Activated effector memory CD4-positive, alpha-beta T cell treated with Interleukin-2 at 50 U/mL for 16 hours (primary cell): Measurements from ENCODE around the gene C6orf141.

Experiments used
- DNase-seq: peaks from one replicate; pipeline ENCODE4 v3.0.0-alpha.2; 2020

The C6orf141 gene

DNA sequence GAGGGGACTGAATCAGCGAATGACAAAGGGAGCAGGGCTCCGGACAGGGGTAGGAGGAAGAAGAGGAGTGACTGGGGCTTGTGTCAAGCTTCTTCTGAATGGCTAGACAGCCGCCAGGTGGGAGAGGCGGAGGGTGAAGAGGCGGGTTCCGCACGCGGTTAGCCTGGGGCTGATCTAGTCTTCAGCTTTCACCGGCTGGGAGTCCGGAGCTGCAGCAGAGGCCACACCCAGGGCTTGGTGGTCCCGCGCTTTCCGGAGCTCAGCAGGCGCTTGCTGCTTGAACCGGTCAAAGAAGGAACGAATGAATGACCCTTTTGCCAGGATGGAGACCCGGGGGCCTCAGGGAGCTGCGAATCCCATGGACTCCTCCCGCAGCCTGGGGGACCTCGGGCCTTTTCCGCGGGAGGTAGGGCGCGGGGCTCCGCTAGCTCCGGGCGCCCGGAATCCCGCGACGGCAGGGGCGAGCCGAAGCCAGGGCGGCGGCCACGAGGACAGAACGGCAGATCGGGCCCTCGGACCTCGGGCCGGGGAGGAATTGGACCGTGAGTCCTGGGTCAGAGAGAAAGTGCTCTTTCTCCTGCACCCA lies at the start of gene C6orf141:
Gene C6orf141 (plus strand): TSS at position 177 of the 586 bp plus-strand sequence. CDS start 125 bp downstream, at position 302.
- no peak for DNase-seq

DNA sequence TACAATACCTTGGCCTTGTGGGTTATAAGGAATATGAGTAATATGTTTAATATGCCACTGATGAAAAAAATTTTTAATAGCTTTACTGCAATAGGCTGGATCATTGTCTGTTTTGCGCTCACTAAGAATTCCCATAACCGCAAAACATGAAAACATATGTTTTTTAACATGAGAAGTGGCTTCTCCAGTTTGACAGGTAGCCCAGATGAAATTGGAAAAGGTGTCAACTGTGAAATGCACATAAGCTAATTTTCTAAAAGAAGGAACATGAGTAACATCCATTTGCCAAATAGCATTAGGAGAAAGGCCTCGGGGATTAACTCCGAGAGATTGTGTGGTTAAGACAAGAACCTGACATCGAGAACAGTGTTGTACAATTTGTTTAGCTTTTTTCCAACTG lies 45.8 kb upstream of the C6orf141 start:
- no peak for DNase-seq

DNA sequence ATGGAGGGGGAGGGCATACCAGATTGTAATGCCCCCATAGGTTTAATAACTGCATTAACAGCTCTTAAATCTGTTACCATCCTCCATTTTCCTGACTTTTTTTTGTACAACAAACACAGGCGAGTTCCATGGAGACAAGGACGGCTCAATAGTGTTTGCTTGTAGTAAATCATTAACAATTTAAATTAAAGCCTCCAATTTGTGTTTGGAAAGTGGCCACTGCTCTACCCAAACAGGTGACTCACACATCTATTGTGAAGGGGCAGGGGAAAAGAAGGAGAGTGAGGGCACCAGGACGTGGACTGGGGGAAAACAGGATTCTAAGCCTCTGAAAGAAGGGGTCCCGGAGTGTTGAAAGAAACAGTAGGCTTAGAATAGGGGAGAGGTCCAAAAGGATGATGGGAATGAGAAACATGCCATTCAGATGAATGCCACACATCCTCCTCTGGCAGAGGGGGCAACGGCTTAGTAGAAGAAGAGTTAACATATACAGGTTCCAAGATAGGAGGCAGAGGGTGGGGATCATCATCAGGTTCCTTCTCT lies 43.8 kb upstream of the C6orf141 start:
- no peak for DNase-seq

DNA sequence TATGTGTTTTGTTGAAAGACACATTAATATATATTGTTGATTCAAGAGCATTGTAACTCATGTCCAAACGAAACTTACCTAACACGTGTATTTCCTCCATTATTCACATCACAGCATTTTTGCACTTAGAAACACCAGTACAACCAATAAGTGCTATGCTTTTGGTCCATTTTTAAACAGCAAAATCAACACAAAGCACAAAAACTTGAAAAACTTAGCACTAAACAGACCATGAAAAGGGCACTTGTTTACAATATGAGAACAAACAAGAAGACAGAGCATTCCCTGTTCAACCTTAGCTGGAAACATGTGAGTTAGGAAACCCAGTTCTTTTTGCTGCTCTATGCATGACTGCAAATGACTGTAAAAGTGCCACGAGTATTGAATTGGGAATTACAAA lies 41.1 kb upstream of the C6orf141 start:
- no peak for DNase-seq

DNA sequence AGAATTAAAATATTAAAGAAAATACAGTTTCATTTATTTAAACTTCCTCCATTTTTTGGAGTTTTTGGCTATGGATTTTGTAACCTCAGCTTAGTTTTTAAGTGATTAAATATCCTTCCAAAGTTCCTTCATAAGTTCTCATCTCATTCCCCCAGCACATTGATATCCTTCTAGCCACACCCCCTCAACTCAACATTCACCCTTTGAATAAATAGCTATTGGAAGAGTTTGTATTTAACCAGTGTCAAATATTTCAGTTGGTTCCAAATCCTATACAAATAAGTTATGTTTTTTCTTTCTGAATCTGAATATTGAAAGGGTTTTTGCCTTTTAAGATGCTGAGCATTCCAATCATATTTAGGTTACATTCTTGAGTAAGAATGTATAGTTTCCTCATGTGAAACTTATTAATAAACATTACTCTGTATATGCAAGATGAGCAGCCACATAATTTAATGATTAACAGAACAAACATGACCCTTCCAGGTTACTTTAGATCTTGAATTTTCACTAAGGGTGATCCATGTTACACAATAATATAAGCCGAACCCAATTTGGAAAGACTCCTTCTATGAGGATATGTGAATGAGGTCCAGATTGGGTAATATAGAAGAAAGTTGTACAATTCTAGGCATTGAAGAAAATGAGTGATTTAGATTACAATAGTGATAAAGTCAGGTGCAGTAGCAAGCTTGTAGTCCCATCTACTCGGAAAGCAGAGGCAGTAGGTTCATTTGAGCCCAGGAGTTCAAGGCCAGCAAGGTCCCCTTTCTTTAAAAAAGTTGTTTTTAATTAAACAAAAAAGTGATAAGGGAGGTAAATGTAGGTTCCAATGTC lies 37.1 kb upstream of the C6orf141 start:
- no peak for DNase-seq

DNA sequence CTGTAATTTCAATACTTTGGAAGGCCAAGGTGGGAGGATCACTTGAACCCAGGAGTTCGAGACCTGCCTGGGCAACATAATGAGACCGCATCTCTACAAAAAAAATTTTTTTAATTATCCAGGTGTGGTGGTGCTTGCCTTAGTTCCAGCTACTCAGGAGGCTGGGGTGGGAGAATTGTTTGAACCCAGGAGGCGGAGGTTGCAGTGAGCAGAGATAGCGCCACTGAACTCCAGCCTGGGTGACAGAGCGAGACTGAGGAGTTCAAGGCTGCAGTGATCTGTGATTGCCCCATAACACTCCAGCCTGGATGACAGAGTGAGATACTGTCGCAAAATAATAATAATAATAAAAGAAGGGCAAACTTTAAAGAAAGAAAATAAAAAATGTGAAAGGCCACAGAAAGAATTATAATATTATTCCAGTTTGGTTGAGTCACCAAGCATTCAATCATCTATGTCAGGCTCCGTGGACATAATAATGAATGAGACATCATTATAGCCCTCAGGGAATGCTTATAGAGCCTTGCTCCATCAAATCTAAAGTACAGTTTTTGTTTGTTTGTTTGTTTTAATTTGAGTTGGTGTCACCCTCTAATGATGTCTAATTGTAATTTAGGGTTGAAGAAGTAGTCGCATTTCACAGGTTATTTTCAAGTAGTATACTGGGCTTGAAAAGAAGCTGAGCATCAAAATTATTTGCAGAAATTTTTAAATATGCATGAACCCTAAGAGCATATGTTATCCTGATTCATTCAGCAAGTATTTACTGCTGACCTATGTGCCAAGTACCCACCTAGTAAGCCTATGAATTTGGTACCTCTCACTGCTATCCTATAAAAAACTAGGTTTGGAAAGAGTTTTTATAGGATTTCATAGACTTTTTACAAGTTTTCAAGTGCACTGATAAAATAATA lies 35.6 kb upstream of the C6orf141 start:
- DNase-seq: no peak

DNA sequence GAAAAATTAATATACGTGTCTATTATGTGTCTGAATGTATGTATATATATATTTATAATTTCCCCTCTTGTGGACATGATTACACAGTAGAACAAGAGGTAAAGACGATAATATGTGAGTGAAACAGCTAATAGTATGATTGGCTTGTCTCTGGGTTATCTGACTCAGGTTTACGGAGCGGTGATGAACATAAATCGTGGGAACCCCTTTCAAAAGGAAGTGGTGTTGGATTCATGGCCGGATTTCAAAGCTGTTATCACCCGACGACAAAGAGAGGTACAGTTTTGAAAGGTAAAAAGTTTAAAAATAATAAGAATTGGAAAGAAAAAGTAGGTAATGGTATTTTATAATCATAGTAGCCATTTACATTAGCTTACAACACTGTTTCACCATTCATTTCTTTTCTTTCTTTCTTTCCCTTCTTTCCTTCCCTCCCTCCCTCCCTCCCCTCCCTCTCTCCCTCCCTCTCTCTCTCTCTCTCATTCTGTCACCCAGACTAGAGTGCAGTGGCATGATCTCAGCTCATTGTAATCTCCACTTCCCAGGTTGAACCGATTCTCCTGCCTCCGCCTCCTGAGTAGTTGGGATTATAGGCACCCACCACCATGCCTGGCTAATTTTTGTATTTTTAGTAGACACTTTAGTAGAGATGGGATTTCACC lies 34.9 kb upstream of the C6orf141 start:
- no peak for DNase-seq

DNA sequence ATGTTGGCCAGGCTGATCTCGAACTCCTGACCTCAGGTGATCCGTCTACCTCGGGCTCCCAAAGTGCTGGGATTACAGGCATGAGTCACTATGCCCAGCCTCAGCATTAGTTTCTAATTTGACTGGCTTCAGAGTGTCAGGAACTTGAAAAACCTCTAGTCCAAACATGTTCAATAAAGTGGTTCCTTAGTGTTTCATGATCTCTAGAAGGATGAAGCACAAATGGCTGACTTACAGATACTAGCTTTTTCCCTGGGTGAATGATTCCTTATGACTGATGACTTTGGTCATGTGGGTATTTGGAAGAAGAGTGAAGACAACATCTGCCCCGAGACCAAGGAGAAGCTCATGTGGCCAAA lies 34.3 kb upstream of the C6orf141 start:
- DNase-seq: no peak

DNA sequence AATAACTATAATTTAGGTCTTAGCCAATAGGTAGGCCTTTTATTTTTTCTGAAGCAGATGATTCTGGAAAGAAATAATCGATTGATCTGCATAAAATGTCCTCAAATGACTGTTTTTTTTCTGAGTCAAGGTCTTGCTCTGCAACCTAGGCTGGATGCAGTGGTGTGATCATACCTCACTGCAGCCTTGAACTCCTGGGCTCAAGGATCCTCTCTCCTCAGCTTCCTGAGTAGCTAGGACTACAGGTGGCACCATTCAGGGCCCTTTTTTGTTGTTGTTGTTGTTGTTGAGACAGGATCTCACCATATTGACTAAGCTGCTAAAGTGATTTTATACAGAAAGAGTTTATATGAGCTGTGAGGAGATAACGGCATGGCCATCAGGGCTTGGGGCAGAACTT lies 32.5 kb upstream of the C6orf141 start:
- no peak for DNase-seq

DNA sequence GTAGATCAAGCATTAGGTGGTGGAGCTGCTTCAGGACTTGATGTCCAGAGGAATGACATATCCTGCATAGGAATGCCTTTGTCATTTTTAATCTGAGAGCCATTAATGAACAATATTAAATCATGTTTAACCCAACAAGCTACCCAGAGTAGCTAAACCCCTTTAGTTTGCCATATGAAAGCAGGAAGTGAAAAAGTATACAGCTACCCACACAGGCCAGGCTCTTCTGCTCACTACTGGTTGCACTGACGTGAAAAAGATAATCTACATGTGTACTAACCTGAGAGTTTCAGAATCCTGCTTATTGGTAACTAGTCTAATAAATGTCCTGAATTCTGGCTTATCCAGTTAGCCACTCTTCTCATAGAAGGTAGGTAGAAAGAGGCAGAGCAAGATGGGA lies 30.8 kb upstream of the C6orf141 start:
- no peak for DNase-seq

DNA sequence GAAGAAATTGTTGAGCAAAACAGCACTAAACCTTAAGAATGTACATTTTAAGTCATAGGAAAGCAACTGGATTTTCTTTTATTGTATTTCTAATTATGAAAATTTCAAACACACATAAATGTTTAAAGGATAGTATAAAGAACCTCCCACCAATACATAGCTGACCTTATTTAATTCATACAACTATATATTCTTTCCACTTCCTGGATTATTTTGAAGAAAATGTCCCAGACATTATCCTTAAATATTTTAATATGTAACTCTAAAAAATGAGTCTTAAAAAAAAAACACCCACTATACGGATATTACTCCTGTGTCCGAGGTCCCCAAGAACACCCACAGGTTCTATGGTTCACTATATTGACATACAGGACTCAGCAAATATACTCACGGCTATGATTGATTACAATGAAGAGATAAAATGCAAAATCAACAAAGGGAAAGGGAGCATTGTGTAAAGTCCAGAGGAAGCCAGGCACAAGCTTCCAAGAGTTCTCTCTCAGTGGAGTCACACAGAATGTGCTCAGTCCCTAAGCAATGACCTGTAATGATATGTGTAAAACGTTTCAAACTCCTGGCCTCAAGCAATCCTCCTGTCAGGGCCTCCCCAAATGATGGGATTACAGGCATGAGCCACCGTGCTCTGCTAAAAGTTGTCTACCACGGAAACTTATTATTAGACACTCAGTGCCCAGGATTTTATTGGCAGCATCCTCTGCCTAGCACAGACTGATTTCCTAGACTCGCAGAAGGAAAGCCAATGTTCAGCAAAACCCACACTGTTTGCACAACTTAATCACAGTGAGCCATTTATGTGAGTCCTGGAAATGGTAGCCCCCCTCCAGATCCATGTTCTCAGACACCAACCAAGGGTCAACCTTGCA lies 27.5 kb upstream of the C6orf141 start:
- DNase-seq: no peak

DNA sequence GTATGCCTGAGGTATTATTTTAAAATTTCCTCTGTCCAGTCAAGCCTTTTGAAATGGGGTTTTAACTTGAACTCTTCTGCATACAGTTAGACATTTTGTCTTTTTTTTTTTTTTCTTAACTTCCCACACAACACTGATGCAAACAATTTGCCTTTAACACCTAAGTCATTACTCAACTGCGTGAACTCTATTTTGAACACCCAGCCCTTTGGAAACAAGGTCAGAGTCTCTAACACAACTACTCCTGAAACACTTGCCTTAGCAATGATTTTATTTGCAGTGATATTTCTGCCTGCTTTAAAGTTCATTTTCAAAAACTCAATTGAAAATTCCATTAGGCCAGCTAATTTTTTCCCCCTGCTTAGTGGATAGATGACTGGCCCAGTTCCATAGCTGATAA lies 26.6 kb upstream of the C6orf141 start:
- DNase-seq: no peak

DNA sequence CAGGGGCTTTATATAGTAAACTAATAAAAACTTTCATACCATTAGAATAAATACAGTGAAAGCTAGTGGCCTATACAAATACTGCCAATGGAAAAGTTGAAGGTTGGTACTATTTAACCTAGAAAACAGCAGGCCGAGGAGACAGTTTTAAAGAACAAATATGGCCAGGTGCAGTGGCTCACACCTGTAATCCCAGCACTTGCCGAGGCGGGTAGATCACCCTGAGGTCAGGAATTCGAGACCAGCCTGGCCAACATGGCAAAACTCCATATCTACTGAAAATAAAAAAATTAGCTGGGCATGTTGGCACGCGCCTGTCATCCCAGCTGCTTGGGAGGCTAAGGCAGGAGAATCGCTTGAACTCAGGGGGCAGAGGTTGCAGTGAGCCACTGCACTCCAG lies 25.9 kb upstream of the C6orf141 start:
- no peak for DNase-seq

DNA sequence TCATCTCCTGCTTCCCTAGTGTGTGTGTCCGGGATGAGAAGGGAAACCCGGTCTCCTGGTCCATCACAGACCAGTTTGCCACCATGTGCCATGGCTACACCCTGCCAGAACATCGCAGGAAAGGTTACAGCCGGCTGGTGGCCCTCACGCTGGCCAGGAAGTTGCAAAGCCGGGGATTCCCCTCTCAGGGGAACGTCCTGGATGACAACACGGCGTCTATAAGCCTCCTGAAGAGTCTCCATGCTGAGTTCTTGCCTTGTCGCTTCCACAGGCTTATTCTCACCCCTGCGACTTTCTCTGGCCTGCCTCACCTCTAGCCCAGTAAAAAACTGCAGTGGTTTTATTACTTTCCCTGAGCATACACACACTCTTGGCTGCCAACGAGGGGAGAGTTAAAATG lies 23.9 kb upstream of the C6orf141 start:
- DNase-seq: no peak

DNA sequence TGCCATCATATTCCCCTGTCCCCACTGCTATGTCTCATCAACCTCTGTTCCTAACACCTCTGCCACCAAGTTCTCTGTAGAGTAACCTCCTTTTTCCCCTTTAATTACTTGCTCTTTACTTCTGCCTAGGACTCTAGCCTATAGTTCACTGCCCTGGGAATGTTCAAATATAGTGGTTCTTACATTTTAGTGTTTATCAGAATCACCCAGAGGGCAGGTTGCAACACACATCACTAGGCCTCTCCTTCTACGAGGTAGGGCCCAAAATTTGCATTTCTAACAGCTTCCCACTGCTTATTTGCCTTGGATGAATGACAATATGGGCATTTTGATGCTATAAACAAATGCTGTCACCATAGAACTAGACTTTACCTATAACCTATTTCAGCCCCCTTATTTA lies 23.1 kb upstream of the C6orf141 start:
- DNase-seq: no peak

DNA sequence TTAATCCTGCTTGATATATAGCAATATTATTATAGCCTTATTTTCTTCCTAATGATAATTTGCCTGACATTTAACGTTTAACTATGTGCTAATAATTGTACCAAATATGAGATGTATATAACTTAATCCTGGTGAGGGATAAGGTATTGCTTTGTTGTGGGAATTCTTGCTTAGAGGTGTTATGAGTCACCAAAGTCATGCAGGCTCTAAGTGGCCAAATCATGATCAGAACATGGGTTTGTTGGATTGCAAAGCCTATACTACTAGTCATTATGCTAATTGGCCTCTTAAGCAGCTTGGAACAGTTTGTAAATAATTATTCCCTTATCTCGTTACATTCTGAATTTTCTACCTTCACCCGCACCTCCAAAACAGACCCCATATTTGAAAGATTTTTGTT lies 21.9 kb upstream of the C6orf141 start:
- no peak for DNase-seq

DNA sequence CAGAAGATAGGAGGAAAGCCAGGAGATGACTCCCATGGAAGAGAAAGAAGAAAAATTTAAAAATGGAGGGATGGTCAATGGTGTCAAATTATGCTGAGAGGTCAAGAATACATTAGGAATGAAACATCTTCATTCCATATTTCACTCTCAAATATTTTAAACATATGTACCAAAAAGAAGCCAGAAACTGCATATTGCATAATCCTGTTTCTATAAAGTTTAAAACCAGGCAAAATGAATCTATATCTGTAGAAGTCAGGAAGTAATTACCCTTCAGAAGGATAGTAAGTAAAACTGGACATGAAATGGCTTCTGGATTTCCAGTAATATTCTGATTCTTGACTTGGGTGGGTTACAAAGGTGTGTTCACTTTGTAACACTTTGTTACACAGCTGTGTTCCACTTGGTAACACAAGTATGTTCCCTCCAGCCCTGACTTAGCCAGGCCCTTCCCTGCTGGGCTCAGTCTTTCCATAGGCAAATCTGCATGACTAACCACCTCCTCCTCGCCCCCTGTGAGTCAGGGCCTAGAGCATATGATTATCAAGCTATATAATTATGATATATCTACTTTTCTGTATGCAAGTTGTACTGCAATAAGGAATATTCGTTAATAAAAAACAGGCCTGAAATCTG lies 20.2 kb upstream of the C6orf141 start:
- no peak for DNase-seq

DNA sequence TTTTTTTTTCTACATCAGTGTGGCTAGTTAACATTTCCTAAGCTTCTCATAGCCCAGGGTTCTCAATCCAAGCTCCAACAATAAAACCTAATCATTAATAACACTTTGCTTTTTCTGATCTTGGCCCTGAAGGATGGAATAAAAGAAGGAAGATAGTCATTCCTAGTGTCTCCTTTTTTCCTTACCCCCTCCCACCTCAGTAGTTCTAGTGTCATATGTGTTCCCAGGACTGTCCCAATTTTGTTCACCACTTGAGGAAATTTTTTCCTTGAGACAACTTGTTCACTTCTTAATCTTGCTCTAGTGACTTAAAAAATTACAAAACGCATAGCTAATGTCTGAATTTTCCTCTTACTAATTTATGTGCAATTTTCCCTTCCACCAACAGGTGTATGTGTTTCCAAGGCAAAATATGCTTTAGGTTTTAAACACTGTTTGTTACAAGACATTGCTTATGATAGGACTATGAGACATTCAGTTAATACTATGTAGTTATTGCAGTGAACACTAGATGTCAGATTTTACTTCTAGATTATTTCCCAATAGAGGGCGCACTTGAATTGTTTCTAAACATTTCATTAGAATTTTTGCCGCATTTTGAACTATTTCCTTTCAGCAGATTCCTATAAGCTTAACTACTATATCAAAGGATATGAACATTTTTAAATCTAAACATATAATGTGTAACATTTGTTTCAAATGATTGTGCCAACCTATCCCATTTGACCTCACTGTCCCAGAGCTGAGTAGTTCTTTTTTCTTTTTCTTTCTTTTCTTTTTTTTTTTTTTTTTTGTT lies 18.5 kb upstream of the C6orf141 start:
- no peak for DNase-seq

DNA sequence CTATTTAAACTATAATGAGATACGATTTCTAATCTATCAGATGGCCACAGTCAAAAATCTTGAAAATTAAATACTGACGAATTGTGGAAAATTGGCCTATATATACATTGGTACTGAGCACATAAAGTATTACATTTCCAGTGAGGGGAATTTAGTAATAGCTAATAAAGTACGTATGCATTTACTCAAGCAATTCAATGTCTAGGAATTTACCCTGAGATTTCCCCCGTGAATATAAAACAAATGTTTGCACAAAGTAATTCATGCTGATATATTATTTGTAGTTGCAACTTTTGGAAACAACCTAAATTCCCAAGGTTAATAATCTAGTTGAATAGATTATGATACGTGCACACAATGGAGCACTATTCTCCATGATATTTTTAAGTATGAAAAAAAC lies 14.7 kb upstream of the C6orf141 start:
- no peak for DNase-seq

DNA sequence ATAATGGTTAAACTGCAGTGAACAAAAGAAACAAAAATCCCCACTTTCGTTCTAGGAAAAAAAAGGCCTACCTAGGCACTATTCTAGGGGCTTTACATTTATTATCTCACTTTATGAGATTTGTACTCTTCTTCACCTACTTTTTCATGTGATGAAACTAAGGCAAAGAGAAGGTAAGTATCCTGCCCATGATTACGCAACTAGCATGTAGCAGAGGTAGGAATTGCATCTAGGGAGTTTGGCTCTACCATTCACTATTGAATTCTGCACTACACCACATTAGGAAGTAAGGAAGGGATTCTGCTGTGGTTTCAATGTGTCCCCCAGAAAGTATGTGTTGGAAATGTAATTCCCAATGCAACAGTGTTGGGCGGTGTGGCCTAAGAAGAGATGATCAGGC lies 11.4 kb upstream of the C6orf141 start:
- DNase-seq: no peak

DNA sequence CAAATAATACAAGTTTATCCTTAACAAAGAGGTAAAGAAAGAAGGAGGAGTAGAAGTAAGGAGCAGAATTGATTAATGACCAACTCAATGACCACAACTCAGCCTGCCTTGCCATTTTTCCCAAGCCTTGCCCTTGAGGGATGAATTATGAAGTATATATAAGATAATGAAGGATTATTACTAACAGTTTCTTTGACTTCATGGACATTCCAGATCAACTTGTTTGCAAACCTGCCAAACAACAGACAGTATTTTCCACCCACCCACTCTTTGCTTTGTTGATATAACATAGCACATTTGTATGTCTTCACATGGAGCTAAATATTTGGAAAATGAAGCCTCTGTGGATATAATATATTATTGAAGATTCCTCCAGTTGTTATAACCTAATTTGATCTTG lies 9.9 kb upstream of the C6orf141 start:
- no peak for DNase-seq
